ENCODE results near the gene CEBPE.

The CEBPE gene

GRCh38 chr14:23105348-23105824, 13.7 kb downstream of the CEBPE start:
- WGBS (ENCODE audit: insufficient coverage) = 100% methylated on average over 1 of the region's 4 CpGs
- POLR2A ChIA-PET = no interaction called here
- no peaks in the 10 kb centered on the region for H3K4me1 ChIP-seq (ENCODE audit: control extremely low read depth in 1 of 4, control insufficient read depth in 4 of 4, insufficient read depth in 4 of 4, low read length in 3 of 4)
- no peaks in the 10 kb centered on the region for H3K9me3 ChIP-seq (ENCODE audit: control extremely low read depth in 1 of 5, control insufficient read depth in 4 of 5, insufficient read depth in 2 of 5, low read depth in 1 of 5, low read length in 4 of 5)
- H3K36me3 ChIP-seq (ENCODE audit: control insufficient read depth in 4 of 4, insufficient read depth in 4 of 4, low read length in 3 of 4) = no peaks in the 10 kb centered on the region
- no peak overlapping the region for H3K4me3 ChIP-seq (ENCODE audit: control insufficient read depth in 1 of 7, extremely low read depth in 1 of 7, insufficient read depth in 4 of 7, low read depth in 2 of 7, low read length in 6 of 7)
- no peak for DNase-seq
- no peak overlapping the region for H3K27ac ChIP-seq (ENCODE audit: insufficient read depth in 1 of 2, low read depth in 1 of 2, low read length in 2 of 2, poor library complexity in 1 of 2, severe bottlenecking in 2 of 2)
- peaks cover 0 to 3% (median 0%) of the 10 kb centered on the region in 5 experiments for H3K27me3 ChIP-seq (replicated peaks in 2 of 5; ENCODE audit: control insufficient read depth in 4 of 5, insufficient read depth in 5 of 5, low read length in 4 of 5)
- CTCF ChIA-PET = interaction anchor here (0.7 to 1.9 kb wide), 4 partner anchors 16 to 121 kb away, joined by 3 to 12 read pairs (median 6); no protein-coding TSS in a partner anchor

GRCh38 chr14:23104591-23105347, 14.3 kb downstream of the CEBPE start, which contains the start of gene CIROP:
Gene CIROP, minus strand, starts transcription at chr14:23104989. Its CDS starts 69 bp downstream, at chr14:23104920.
- H3K4me3 ChIP-seq (ENCODE audit: control insufficient read depth in 1 of 7, extremely low read depth in 1 of 7, insufficient read depth in 4 of 7, low read depth in 2 of 7, low read length in 6 of 7) = no peak within 1 kb of the TSS
- ChIA-PET CTCF (interaction anchor here (0.9 to 2.2 kb wide), 7 partner anchors 9 to 47 kb away, joined by 3 to 8 read pairs (median 4); partner anchors contain the start of gene CDH24), POLR2A (no interaction called here)
- DNase-seq = no peak
- no peaks in the 10 kb centered on the region for H3K4me1 ChIP-seq (ENCODE audit: control extremely low read depth in 1 of 4, control insufficient read depth in 4 of 4, insufficient read depth in 4 of 4, low read length in 3 of 4)
- no peaks in the 10 kb centered on the region for H3K36me3 ChIP-seq (ENCODE audit: control insufficient read depth in 4 of 4, insufficient read depth in 4 of 4, low read length in 3 of 4)
- H3K27me3 ChIP-seq (replicated peaks in 2 of 5; ENCODE audit: control insufficient read depth in 4 of 5, insufficient read depth in 5 of 5, low read length in 4 of 5) = peaks cover 0 to 3% (median 0%) of the 10 kb centered on the region in 5 experiments
- no peak within 1 kb of the TSS for H3K27ac ChIP-seq (ENCODE audit: insufficient read depth in 1 of 2, low read depth in 1 of 2, low read length in 2 of 2, poor library complexity in 1 of 2, severe bottlenecking in 2 of 2)
- 96% methylated on average over 7 of the region's 11 CpGs for WGBS (ENCODE audit: insufficient coverage)
- no peaks in the 10 kb centered on the region for H3K9me3 ChIP-seq (ENCODE audit: control extremely low read depth in 1 of 5, control insufficient read depth in 4 of 5, insufficient read depth in 2 of 5, low read depth in 1 of 5, low read length in 4 of 5)

GRCh38 chr14:23104070-23104590, 14.9 kb downstream of the CEBPE start:
- POLR2A ChIA-PET = no interaction called here

GRCh38 chr14:23103581-23103980, 15.5 kb downstream of the CEBPE start:
- no peak for DNase-seq
- Histone ChIP-seq H3K4me1 (ENCODE audit: control extremely low read depth in 1 of 4, control insufficient read depth in 4 of 4, insufficient read depth in 4 of 4, low read length in 3 of 4) (no peaks in the 10 kb centered on the region), H3K4me3 (ENCODE audit: control insufficient read depth in 1 of 7, extremely low read depth in 1 of 7, insufficient read depth in 4 of 7, low read depth in 2 of 7, low read length in 6 of 7) (no peak overlapping the region), H3K27me3 (replicated peaks in 2 of 5; ENCODE audit: control insufficient read depth in 4 of 5, insufficient read depth in 5 of 5, low read length in 4 of 5) (peaks cover 0 to 3% (median 0%) of the 10 kb centered on the region in 5 experiments), H3K36me3 (ENCODE audit: control insufficient read depth in 4 of 4, insufficient read depth in 4 of 4, low read length in 3 of 4) (peaks cover under 1 to 8% (median 4%) of the 10 kb centered on the region in 4 experiments), H3K27ac (ENCODE audit: insufficient read depth in 1 of 2, low read depth in 1 of 2, low read length in 2 of 2, poor library complexity in 1 of 2, severe bottlenecking in 2 of 2) (no peak overlapping the region), H3K9me3 (ENCODE audit: control extremely low read depth in 1 of 5, control insufficient read depth in 4 of 5, insufficient read depth in 2 of 5, low read depth in 1 of 5, low read length in 4 of 5) (no peaks in the 10 kb centered on the region)
- CTCF ChIA-PET = interaction anchor here (0.9 to 2.2 kb wide), 6 partner anchors 10 to 46 kb away, joined by 3 to 8 read pairs (median 4); partner anchors contain the start of gene CDH24
- POLR2A ChIA-PET = no interaction called here
- no CpG with 5 or more reads among the region's 4 CpGs for WGBS (ENCODE audit: insufficient coverage)

More at GRCh38 chr14:23104070-23104590, 14.9 kb downstream of the CEBPE start:
- WGBS (ENCODE audit: insufficient coverage) = 91% methylated on average over 6 of the region's 6 CpGs
- no peak overlapping the region for H3K27ac ChIP-seq (ENCODE audit: insufficient read depth in 1 of 2, low read depth in 1 of 2, low read length in 2 of 2, poor library complexity in 1 of 2, severe bottlenecking in 2 of 2)
- no peaks in the 10 kb centered on the region for H3K9me3 ChIP-seq (ENCODE audit: control extremely low read depth in 1 of 5, control insufficient read depth in 4 of 5, insufficient read depth in 2 of 5, low read depth in 1 of 5, low read length in 4 of 5)
- no peaks in the 10 kb centered on the region for H3K4me1 ChIP-seq (ENCODE audit: control extremely low read depth in 1 of 4, control insufficient read depth in 4 of 4, insufficient read depth in 4 of 4, low read length in 3 of 4)
- CTCF ChIA-PET = interaction anchor here (0.9 to 2.2 kb wide), 6 partner anchors 10 to 46 kb away, joined by 3 to 8 read pairs (median 4); partner anchors contain the start of gene CDH24
- peaks cover 0 to 3% (median 0%) of the 10 kb centered on the region in 5 experiments for H3K27me3 ChIP-seq (replicated peaks in 2 of 5; ENCODE audit: control insufficient read depth in 4 of 5, insufficient read depth in 5 of 5, low read length in 4 of 5)
- DNase-seq = no peak
- no peak overlapping the region for H3K4me3 ChIP-seq (ENCODE audit: control insufficient read depth in 1 of 7, extremely low read depth in 1 of 7, insufficient read depth in 4 of 7, low read depth in 2 of 7, low read length in 6 of 7)
- peaks cover 0 to 3% (median under 1%) of the 10 kb centered on the region in 4 experiments for H3K36me3 ChIP-seq (ENCODE audit: control insufficient read depth in 4 of 4, insufficient read depth in 4 of 4, low read length in 3 of 4)

- H3K4me1 ChIP-seq (ENCODE audit: control extremely low read depth in 1 of 4, control insufficient read depth in 4 of 4, insufficient read depth in 4 of 4, low read length in 3 of 4) = no peaks in the 10 kb centered on the region
- H3K4me3 ChIP-seq (ENCODE audit: control insufficient read depth in 1 of 7, extremely low read depth in 1 of 7, insufficient read depth in 4 of 7, low read depth in 2 of 7, low read length in 6 of 7) = no peak overlapping the region
- no peak for DNase-seq
- H3K36me3 ChIP-seq (ENCODE audit: control insufficient read depth in 4 of 4, insufficient read depth in 4 of 4, low read length in 3 of 4) = peaks cover 3 to 16% (median 8%) of the 10 kb centered on the region in 4 experiments
- ChIA-PET POLR2A (no interaction called here), CTCF (interaction anchor here (1.3 to 3.8 kb wide), 6 partner anchors 10 to 32 kb away, joined by 3 to 22 read pairs (median 6); no protein-coding TSS in a partner anchor)
- peaks cover 0 to 3% (median 0%) of the 10 kb centered on the region in 5 experiments for H3K27me3 ChIP-seq (replicated peaks in 2 of 5; ENCODE audit: control insufficient read depth in 4 of 5, insufficient read depth in 5 of 5, low read length in 4 of 5)
- no peak overlapping the region for H3K27ac ChIP-seq (ENCODE audit: insufficient read depth in 1 of 2, low read depth in 1 of 2, low read length in 2 of 2, poor library complexity in 1 of 2, severe bottlenecking in 2 of 2)
- no peaks in the 10 kb centered on the region for H3K9me3 ChIP-seq (ENCODE audit: control extremely low read depth in 1 of 5, control insufficient read depth in 4 of 5, insufficient read depth in 2 of 5, low read depth in 1 of 5, low read length in 4 of 5)
- WGBS (ENCODE audit: insufficient coverage) = 100% methylated on average over 1 of the region's 2 CpGs
Measured at GRCh38 chr14:23102801-23103200, 16.3 kb downstream of the CEBPE start.

GRCh38 chr14:23101986-23102625, 16.9 kb downstream of the CEBPE start:
- Histone ChIP-seq H3K36me3 (ENCODE audit: control insufficient read depth in 4 of 4, insufficient read depth in 4 of 4, low read length in 3 of 4) (peaks cover 3 to 20% (median 10%) of the 10 kb centered on the region in 4 experiments), H3K9me3 (ENCODE audit: control extremely low read depth in 1 of 5, control insufficient read depth in 4 of 5, insufficient read depth in 2 of 5, low read depth in 1 of 5, low read length in 4 of 5) (no peaks in the 10 kb centered on the region), H3K4me1 (ENCODE audit: control extremely low read depth in 1 of 4, control insufficient read depth in 4 of 4, insufficient read depth in 4 of 4, low read length in 3 of 4) (peaks cover 0 to 4% (median 2%) of the 10 kb centered on the region in 4 experiments), H3K27ac (ENCODE audit: insufficient read depth in 1 of 2, low read depth in 1 of 2, low read length in 2 of 2, poor library complexity in 1 of 2, severe bottlenecking in 2 of 2) (no peak overlapping the region), H3K27me3 (replicated peaks in 2 of 5; ENCODE audit: control insufficient read depth in 4 of 5, insufficient read depth in 5 of 5, low read length in 4 of 5) (peaks cover 0 to 3% (median 0%) of the 10 kb centered on the region in 5 experiments), H3K4me3 (ENCODE audit: control insufficient read depth in 1 of 7, extremely low read depth in 1 of 7, insufficient read depth in 4 of 7, low read depth in 2 of 7, low read length in 6 of 7) (no peak overlapping the region)
- POLR2A ChIA-PET = no interaction called here
- 100% methylated on average over 6 of the region's 10 CpGs for WGBS (ENCODE audit: insufficient coverage)
- no peak for DNase-seq
- CTCF ChIA-PET = interaction anchor here (1.0 to 3.8 kb wide), 8 partner anchors 8 to 34 kb away, joined by 3 to 26 read pairs (median 8); no protein-coding TSS in a partner anchor
